ENCODE results near the gene TMEM42.
"Not testable (repeated sequence)": the region's sequence is repeated elsewhere in the genome, so short reads cannot be mapped to it uniquely, and the experiment has no call there.

TMEM42 gene

DNA sequence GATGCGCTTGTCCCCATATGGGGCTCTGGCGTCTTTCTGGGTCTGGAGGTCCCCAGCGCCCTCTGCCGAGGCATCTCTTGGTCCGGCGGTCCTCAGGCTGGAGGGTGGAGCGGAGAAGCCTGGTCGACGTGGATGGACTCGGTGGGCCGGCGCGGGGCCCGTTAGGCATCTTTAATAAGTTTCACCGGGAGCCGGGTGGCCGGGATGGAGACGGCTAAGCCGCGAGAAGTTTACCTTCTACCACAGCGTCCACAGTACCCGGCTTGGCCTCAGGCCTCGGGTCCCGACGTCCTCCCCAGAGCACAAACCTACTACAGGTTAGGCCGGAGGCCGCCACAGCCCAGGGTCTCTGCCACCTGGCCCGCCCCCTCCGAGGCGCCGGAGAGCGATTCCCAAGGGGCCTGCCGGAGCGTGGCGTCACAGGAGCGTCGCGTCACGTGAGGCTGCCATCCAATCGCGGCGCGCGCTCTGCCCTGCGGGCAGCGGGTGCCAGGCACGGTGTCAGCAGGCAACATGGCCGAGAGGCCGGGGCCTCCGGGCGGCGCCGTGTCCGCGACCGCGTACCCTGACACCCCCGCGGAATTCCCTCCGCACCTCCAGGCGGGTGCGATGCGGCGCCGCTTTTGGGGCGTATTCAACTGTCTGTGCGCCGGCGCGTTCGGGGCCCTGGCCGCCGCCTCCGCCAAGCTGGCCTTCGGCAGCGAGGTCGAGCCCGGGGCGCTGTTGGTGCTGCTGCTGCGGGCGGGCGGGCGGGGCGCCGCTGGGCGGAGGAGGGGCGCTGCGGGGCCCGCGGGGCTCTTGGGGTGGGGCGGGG, at the start of gene TMEM42:
TSS of gene TMEM42 (plus strand) at position 501 of the 814 bp plus-strand sequence. CDS start at position 514, 13 bp downstream.
- in situ Hi-C loops (cut with MboI; ENCODE audit: low pct_unique_long_range_greater_than_20kb, low sequenced_read_pairs): no loop called here
- DNase-seq: no peak

DNA sequence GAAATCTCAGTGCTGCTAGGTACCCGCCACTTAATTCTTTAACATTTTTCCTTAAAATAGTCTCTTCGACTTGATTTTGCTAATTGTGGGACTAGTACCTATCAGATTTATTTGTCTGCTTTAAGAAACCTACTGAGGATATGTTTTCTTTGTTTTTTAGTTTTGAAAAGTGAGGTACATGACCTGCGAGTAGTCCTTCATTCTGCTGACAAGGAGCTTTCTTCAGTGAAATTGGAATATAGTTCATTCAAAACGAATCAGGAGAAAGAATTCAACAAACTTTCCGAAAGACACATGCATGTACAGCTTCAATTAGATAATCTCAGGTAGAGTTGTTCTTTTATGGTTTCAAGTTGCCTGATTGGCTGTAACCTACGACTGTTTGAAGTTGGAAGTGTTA, 47.0 kb upstream of the TMEM42 start:
- in situ Hi-C loops (cut with MboI; ENCODE audit: low pct_unique_long_range_greater_than_20kb, low sequenced_read_pairs): no loop called here

DNA sequence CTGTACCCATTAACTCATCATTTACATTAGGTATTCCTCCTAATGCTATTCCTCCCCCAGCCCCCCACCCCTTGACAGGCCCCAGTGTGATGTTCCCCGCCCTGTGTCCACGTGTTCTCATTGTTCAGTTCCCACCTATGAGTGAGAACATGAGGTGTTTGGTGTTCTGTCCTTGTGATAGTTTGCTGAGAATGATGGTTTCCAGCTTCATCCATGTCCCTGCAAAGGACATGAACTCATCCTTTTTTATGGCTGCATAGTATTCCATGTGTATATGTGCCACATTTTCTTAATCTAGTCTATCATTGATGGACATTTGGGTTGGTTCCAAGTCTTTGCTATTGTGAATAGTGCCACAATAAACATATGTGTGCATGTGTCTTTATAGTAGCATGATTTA, 45.4 kb upstream of the TMEM42 start:
- not testable (repeated sequence) for DNase-seq

More for the DNA sequence above, 47.0 kb upstream of the TMEM42 start:
- no peak for DNase-seq

DNA sequence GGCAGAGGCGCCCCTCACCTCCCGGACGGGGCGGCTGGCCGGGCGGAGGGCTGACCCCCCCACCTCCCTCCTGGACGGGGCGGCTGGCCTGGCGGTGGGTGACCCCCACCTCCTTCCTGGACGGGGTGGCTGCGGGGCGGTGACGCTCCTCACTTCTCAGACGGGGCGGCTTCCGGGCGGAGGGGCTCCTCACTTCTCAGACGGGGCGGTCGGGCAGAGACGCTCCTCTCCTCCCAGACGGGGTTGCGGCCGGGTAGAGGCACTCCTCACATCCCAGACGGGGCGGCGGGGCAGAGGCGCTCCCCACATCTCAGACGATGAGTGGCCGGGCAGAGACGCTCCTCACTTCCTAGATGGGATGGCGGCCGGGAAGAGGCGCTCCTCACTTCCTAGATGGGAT, 40.5 kb upstream of the TMEM42 start:
- DNase-seq; in situ Hi-C loops (cut with MboI; ENCODE audit: low pct_unique_long_range_greater_than_20kb, low sequenced_read_pairs): not testable (repeated sequence)

More for the DNA sequence above, 45.4 kb upstream of the TMEM42 start:
- in situ Hi-C loops (cut with MboI; ENCODE audit: low pct_unique_long_range_greater_than_20kb, low sequenced_read_pairs): not testable (repeated sequence)

DNA sequence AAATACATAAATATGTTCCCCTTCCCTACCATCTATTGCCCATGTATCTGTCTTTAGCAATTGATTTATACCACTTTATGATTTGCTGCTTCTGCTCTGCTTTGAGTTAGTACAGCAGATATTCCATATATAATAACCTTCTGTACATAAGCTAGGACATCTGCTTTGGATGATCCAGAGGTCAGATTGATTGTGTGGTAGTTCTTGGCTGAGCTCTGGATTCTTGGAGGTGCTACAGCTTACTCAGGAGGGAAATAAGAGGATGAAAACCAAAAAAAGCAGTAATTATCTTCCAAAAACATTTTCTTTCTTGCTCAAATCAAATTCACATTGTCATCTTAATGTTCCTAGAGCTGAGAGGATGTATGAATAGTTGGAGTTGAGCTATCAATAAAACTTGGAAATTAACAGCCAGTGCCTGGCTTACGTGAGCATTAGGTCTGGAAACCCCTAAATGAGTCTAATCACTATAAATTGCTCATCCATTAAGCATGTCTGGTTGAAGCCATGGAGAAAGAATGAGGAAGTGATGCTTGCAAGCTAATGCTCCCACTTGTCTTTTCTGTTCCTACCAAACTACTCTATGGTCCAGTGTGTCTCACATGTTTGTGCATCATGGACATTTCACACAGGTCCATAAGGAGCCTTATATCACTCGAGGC, 36.3 kb upstream of the TMEM42 start:
- no peak for DNase-seq
- in situ Hi-C loops (cut with MboI; ENCODE audit: low pct_unique_long_range_greater_than_20kb, low sequenced_read_pairs): no loop called here

DNA sequence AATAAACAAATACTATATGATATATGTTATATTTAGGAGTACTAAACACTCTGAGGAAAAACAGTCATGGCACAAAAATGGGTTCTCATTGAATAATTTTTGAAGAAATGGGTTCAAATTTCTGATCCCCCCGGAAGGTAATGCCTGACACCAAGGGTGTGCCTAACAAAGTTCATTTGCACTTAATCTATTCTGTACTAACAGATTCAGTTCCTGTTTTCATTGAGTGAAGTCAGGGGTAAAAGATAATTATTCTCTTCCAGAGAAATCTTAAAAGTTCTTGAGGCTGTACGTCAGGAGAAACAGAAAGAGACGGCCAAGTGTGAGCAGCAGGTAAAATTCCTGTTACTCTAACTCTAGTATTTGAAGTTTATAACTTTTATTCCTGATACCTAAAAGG, 34.5 kb upstream of the TMEM42 start:
- in situ Hi-C loops (cut with MboI; ENCODE audit: low pct_unique_long_range_greater_than_20kb, low sequenced_read_pairs): no loop called here
- DNase-seq: no peak

DNA sequence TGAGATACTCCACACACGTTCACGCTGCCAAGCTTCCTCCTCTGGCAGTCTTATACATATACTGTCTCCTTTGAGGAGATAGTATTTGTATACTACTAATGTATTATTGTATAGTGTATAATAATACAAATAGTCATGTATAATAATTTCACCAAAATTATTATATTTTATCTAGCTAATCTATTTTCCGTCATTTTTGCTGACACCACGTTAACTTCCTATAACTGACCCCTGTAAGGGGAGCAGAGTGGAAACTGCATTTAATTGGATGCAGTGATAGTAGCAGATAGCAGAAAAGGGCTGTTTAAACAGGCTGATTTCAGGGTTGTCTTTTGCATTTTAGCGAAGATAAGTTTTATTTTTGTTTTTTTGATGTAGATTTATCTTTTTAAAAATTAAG, 30.5 kb upstream of the TMEM42 start:
- in situ Hi-C loops (cut with MboI; ENCODE audit: low pct_unique_long_range_greater_than_20kb, low sequenced_read_pairs): no loop called here
- no peak for DNase-seq

DNA sequence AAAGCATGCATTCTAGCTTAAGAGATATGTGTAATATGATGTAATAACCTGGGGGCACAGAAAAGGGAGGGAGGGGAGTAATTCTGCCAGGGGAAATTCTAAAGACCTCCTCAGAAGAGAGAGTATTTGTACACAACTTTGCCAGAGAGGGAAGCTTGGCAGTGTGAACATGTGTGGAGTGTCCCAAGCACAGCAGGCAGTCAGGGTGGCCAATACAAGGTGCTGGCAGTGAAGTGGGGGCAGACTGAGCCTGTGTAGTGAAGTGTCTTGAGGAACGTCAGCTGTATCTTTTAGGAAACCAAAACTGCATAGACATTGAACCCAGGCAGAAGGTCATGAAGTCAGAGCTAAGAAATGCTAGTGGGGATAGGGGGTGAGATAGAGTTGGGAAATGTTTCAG, 29.7 kb upstream of the TMEM42 start:
- in situ Hi-C loops (cut with MboI; ENCODE audit: low pct_unique_long_range_greater_than_20kb, low sequenced_read_pairs): no loop called here

DNA sequence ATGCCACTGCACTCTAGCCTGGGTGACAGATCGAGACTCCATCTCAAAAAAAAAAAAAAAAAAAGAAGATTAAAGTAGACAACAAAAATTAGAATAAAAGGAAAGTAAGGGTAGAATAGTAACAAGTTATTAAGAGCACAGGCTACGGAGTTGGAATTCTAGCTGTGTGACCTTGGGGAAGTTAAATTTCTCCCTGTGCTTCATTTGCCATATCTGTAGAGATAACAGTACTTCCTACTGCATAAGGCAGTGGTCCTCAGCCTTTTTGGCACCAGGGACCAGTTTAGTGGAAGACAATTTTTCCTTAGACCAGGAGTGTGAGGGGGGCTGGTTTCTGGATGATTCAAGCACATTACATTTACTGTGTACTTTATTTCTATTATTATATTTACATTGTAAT, 28.7 kb upstream of the TMEM42 start:
- in situ Hi-C loops (cut with MboI; ENCODE audit: low pct_unique_long_range_greater_than_20kb, low sequenced_read_pairs): no loop called here
- DNase-seq: no peak

More for the DNA sequence above, 29.7 kb upstream of the TMEM42 start:
- DNase-seq: no peak

DNA sequence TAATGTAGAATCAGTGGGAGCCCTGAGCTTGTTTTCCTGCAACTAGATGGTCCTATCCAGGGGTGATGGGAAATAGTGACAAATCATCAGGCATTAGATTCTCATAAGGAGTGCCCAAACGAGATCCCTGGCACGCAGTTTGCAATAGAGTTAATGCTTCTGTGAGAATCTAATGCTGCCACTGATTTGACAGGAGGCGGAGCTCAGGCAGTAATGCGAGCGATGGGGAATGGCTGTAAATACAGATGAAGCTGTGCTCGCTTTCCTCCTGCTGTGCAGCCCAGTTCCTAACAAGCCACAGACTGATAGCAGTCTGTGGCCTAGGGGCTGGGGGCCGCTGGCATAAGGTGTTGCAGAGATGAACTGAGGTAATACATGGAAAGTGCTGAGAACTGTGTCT, 28.3 kb upstream of the TMEM42 start:
- in situ Hi-C loops (cut with MboI; ENCODE audit: low pct_unique_long_range_greater_than_20kb, low sequenced_read_pairs): no loop called here
- no peak for DNase-seq

DNA sequence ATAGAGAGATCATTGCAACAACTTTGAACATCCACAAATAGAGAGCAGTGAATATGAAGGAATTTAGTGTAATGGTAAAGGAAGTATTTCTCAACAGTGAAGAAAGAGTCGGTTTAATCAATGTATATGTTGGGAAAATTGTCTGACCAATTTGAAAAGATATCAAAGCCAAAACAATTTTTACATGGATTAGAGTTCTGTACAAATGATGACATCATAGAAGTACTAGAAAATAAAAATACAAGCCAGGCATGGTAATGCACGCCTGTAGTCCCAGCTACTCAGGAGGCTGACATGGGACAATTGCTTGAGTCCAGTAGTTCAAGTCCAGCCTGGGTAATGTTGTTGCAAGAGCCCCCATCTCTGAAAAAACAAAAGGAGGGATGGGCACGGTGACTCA, 26.0 kb upstream of the TMEM42 start:
- in situ Hi-C loops (cut with MboI; ENCODE audit: low pct_unique_long_range_greater_than_20kb, low sequenced_read_pairs): no loop called here

DNA sequence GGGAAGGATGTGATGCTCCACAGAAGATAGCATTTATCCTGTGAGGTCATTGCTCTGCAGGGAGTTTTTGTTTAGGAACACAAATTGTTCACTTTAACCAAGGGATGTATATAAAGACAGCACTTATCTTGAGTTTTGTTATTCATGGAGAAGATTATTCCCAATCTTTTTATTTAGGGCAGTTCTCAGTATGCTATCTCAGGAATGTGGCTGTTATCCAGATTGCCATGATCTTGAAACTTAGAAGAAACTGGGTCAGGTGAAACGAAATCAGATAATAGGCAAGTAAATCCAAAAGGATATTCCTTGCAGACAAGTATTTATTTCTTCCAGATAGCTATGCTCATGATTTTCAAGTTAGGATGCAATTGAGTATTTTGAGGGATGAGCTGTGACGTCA, 19.3 kb upstream of the TMEM42 start:
- no peak for DNase-seq
- in situ Hi-C loops (cut with MboI; ENCODE audit: low pct_unique_long_range_greater_than_20kb, low sequenced_read_pairs): no loop called here

More for the DNA sequence above, 26.0 kb upstream of the TMEM42 start:
- no peak for DNase-seq

DNA sequence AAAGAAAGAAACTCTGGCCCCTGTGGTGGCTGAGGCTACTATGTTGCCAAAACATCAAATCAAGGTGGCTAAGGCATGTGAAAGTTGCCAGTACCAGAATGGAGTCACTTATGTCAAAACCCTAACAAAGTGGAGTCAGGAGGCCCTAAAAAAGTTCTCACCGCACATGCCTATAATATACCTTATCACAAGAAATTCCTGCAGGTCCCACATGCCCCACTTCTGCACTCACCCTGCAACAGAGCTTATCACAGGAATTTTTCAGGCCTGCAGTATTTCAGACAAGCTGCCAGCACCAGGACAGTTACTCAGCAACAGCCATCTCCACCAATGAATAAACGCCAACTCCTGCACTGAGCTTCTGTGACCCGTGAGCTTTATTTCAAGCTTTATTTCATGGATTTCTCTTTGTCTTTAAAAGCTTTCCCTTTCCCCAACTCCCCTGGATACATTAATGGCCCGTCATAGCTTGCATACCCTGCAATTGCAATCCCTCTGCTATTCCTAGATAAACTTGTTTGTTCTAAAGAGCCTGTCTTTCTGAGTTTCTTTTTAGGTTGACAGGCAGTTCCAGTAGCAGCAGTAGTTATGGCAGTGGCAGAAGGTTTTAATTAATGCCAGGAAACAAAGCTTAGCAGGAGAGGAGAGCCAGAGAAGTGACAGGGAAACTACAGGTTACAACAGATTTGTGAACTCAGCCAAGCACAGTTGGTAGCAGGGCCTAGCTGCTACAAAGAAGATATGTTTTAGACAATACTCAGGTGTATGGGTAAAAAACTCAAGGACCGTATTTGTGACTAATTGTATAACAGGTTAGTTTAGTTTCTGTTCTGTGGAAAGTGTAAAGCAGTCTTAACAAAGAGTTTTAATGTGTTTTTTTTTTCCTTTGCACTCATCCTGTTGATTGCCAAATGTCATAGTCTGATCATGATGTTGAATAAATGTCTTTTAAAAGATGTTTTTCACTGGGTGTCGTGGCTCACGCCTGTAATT, 15.9 kb upstream of the TMEM42 start:
- in situ Hi-C loops (cut with MboI; ENCODE audit: low pct_unique_long_range_greater_than_20kb, low sequenced_read_pairs): no loop called here
- no peak for DNase-seq

DNA sequence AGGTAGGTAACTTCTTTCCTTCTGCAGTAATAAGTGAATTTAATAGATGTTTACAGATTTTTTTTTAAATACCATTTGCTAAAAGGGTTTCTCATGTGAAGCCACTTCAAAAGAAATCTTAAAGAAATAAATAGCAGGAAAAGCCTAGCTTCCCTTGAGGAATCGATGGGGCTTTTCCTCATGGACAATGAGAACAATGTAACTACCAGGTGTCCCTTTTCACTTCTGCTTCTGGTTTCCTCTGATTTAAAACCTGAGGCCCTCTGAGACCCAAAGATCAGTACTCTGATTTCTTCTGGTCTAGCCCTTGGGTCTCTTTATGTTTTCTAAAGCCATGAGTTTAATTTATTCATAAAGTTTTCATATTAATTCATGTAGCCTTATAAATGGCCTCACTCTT, 13.1 kb upstream of the TMEM42 start:
- in situ Hi-C loops (cut with MboI; ENCODE audit: low pct_unique_long_range_greater_than_20kb, low sequenced_read_pairs): no loop called here
- DNase-seq: no peak

DNA sequence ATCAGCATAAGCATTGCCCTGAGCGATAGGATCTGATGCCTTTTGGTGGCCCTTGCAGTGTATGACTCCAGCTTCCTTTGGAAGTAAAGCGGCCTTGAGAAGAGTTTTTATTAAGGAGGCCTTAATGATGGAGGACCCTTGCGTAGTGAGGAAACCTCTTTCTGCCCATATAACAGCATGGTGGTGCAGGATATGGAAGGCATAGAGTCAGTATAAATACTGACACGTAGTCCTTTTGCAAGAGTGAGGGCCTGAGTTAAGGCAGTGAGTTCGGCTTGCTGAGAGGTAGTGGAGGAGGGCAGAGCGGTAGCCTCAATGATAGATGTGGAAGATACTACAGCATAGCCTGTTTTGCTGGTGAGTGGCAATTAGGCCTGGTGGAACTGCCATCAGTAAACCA, 5.0 kb upstream of the TMEM42 start:
- in situ Hi-C loops (cut with MboI; ENCODE audit: low pct_unique_long_range_greater_than_20kb, low sequenced_read_pairs); DNase-seq: not testable (repeated sequence)

DNA sequence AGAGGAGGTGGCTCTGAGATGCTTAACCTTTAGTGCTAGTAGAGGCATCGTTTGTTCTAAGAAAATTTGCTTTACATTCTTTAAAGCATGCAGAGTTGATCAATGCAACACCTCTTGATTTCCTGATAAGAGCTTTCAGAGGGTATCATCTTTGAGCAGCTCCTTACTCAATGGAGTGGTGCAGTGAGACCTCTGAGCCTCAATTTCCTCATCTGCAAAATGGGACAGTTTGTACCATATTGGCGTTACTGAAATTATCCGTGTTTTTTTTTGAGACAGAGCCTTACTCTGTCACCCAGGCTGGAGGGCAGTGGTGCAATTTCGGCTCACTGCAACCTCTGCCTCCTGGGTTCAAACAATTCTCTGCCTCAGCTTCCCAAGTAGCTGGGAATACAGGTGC, 1.6 kb upstream of the TMEM42 start:
- no peak for DNase-seq
- in situ Hi-C loops (cut with MboI; ENCODE audit: low pct_unique_long_range_greater_than_20kb, low sequenced_read_pairs): no loop called here

DNA sequence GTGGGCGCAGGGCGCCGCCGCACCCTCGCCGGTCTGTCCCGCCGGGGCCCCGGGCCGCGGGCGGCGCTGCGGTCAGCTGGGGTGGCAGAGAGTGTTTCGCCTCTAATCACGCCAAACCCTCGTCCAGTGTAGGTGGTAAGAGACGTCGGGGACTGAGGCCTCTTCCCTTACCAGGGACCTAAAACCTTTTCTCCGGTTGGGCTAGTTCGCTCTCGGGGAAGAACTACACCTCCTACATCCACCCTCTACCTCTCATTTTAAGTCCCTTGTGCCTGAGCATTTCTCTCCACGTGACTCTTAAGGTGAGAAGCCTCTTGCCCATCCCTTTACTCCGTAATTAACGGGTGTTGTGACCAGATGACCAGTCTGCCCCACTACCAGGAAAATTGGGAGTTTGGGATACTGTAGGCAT, 520 bp downstream of the TMEM42 start:
- in situ Hi-C loops (cut with MboI; ENCODE audit: low pct_unique_long_range_greater_than_20kb, low sequenced_read_pairs): no loop called here
- no peak for DNase-seq

DNA sequence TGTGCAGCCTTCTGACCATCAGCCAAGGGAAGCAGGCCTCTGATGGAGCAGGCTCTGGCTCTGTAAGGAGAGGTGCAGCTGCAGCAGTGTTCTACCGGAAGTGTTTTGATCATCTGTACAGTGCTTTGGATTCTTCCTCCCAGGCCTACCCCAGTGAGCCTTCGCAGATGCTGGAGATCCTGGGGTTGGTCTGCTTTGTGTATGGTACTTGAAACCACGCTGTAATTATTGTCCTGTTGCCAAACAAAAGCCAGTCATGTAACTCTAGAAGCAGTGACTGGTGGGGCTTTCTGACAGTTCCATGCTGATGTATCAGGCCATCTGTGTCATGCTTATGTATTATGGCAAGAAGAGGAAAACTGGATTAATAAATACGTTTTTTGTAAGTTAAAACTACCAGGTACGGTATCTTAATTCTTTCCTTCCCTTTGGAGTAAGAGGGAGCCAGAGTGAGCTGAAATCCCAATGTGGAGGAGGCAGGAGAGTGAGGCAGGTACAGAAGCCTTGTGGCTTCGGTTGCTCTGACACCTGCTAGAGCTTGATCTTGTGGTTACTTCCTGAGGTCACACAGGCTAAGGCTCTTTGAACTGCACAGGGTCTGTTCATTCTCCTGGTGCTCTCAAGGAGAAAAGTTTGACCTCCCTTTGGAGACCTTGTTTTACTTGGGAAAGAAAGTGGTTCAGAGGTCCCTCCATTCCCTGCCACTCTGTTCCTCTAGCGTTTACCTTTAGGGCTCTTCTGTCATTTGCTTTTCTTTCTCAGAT, 3.7 kb downstream of the TMEM42 start:
- in situ Hi-C loops (cut with MboI; ENCODE audit: low pct_unique_long_range_greater_than_20kb, low sequenced_read_pairs): no loop called here
- no peak for DNase-seq

Measured in KBM-7 (cell line).